Measurements from ENCODE around the gene SH2D5. TPM values are rescaled to one million over a fixed set of nuclear protein-coding genes. Genes with fewer than 3 reads are reported as not detected.
A peak's percentile ranks its signal among the peaks of the same experiment; 100 is the strongest.

SH2D5 gene
- total RNA-seq: 1 to 10 TPM in 1 of 4 donors, under 1 TPM in 1, not detected in 2; 0.23 to 1.2 TPM

- WGBS: under 1% methylated on average over 21 of the region's 38 CpGs
- peaks cover 9% of the 10 kb centered on the region for H3K36me3 ChIP-seq
- DNase-seq (ENCODE audit: low spot score in 2 of 2): peak; percentile 82 to 87
- peak within 1 kb of the TSS; percentile 75 for H3K27ac ChIP-seq
- H3K4me3 ChIP-seq: peak within 1 kb of the TSS; percentile 60
- no peaks in the 10 kb centered on the region for H3K9me3 ChIP-seq
- peaks cover 34% of the 10 kb centered on the region for H3K4me1 ChIP-seq
- no peak for TF ChIP-seq POLR2AphosphoS5 (IDR thresholded peaks at IDR 0.05)
- peak; percentile 1 to 38 for TF ChIP-seq CTCF (IDR thresholded peaks at IDR 0.05)
- TF ChIP-seq POLR2A (IDR thresholded peaks at IDR 0.05): no peak
- no peak for TF ChIP-seq EP300 (IDR thresholded peaks at IDR 0.05)
- H3K27me3 ChIP-seq: peaks cover 37% of the 10 kb centered on the region
These were observed at the start of gene SH2D5 for GRCh38 chr1:20732588-20733359. TSS of gene SH2D5 (minus strand) at chr1:20732703. CDS start at chr1:20728044, 4,659 bp downstream.

- H3K27me3 ChIP-seq: no peaks in the 10 kb centered on the region
- 91% methylated on average over 4 of the region's 4 CpGs for WGBS
- TF ChIP-seq POLR2A (IDR thresholded peaks at IDR 0.05): no peak
- no peak for TF ChIP-seq CTCF (IDR thresholded peaks at IDR 0.05)
- TF ChIP-seq POLR2AphosphoS5 (IDR thresholded peaks at IDR 0.05): no peak
- TF ChIP-seq EP300 (IDR thresholded peaks at IDR 0.05): no peak
- H3K4me1 ChIP-seq: peaks cover 14% of the 10 kb centered on the region
- H3K9me3 ChIP-seq: no peaks in the 10 kb centered on the region
- peaks cover 61% of the 10 kb centered on the region for H3K36me3 ChIP-seq
- H3K27ac ChIP-seq: no peak overlapping the region
- no peak overlapping the region for H3K4me3 ChIP-seq
- DNase-seq (ENCODE audit: low spot score in 2 of 2): no peak
These were observed 43.2 kb upstream of the SH2D5 start for GRCh38 chr1:20775700-20776099.

- no peak overlapping the region for H3K4me3 ChIP-seq
- TF ChIP-seq POLR2A (IDR thresholded peaks at IDR 0.05) (no peak), CTCF (IDR thresholded peaks at IDR 0.05) (no peak), POLR2AphosphoS5 (IDR thresholded peaks at IDR 0.05) (no peak), EP300 (IDR thresholded peaks at IDR 0.05) (no peak)
- no peak for DNase-seq (ENCODE audit: low spot score in 2 of 2)
- 89% methylated on average over 3 of the region's 3 CpGs for WGBS
- H3K27ac ChIP-seq: no peak overlapping the region
- H3K27me3 ChIP-seq: no peaks in the 10 kb centered on the region
- peaks cover 88% of the 10 kb centered on the region for H3K36me3 ChIP-seq
- no peaks in the 10 kb centered on the region for H3K9me3 ChIP-seq
- H3K4me1 ChIP-seq: peaks cover 7% of the 10 kb centered on the region
These were observed 39.3 kb upstream of the SH2D5 start for GRCh38 chr1:20771780-20772179.

GRCh38 chr1:20770314-20771087 lies 38.0 kb upstream of the SH2D5 start:
- H3K27ac ChIP-seq: no peak overlapping the region
- no peak for DNase-seq (ENCODE audit: low spot score in 2 of 2)
- H3K27me3 ChIP-seq: no peaks in the 10 kb centered on the region
- H3K9me3 ChIP-seq: no peaks in the 10 kb centered on the region
- no peak for TF ChIP-seq EP300 (IDR thresholded peaks at IDR 0.05)
- no peak for TF ChIP-seq POLR2AphosphoS5 (IDR thresholded peaks at IDR 0.05)
- no peak for TF ChIP-seq CTCF (IDR thresholded peaks at IDR 0.05)
- TF ChIP-seq POLR2A (IDR thresholded peaks at IDR 0.05): no peak
- WGBS: 93% methylated on average over 6 of the region's 6 CpGs
- H3K36me3 ChIP-seq: peaks cover 100% of the 10 kb centered on the region
- no peak overlapping the region for H3K4me3 ChIP-seq
- H3K4me1 ChIP-seq: no peaks in the 10 kb centered on the region

GRCh38 chr1:20767271-20767670 lies 34.8 kb upstream of the SH2D5 start:
- Histone ChIP-seq H3K36me3 (peaks cover 100% of the 10 kb centered on the region), H3K27ac (no peak overlapping the region), H3K27me3 (no peaks in the 10 kb centered on the region), H3K9me3 (no peaks in the 10 kb centered on the region), H3K4me3 (no peak overlapping the region), H3K4me1 (no peaks in the 10 kb centered on the region)
- TF ChIP-seq CTCF (IDR thresholded peaks at IDR 0.05): no peak
- no peak for TF ChIP-seq POLR2A (IDR thresholded peaks at IDR 0.05)
- no peak for TF ChIP-seq EP300 (IDR thresholded peaks at IDR 0.05)
- TF ChIP-seq POLR2AphosphoS5 (IDR thresholded peaks at IDR 0.05): no peak
- no peak for DNase-seq (ENCODE audit: low spot score in 2 of 2)
